Endothelial cell of umbilical vein (primary cell): ENCODE measurements around the gene TH. TPM values are rescaled to one million over a fixed set of nuclear protein-coding genes. Genes with fewer than 3 reads are reported as not detected.

Source experiments
- BruUV-seq: library from RNA; stranded (reverse); fragments of 400-500 nt; replicated peaks from 2 replicates; lab custom pipeline; 2021; lab: Mats Ljungman, UMichigan
- CTCF ChIA-PET: fragments of 300-600, 350-600 bp; sonication (Branson Sonifier 250); formaldehyde crosslinking; loops from one replicate; lab custom pipeline; 2021; ENCODE audit warnings: antibody characterized with exemption, inconsistent platforms; lab: Charles Lee
- POLR2A ChIA-PET: fragments of 300-600, 350-600 bp; sonication (Branson Sonifier 250); formaldehyde crosslinking; loops from one replicate; lab custom pipeline; 2021; ENCODE audit warnings: antibody characterized with exemption, inconsistent platforms; lab: Charles Lee
- DNase-seq: peaks from one replicate; pipeline ENCODE4 v3.0.0-alpha.2; 2011; ENCODE audit warnings: low read depth, low spot score
- FAIRE-seq: peaks from 2 replicates; lab custom pipeline; 2011; peaks lifted over from hg19 to GRCh38; lab: Jason Lieb, UNC
- H2AFZ ChIP-seq: 2 replicates; pipeline ENCODE4 v1.6.0; 2012; ENCODE audit warnings: low read depth, low read length, control low read depth, inconsistent platforms
- H3K27ac ChIP-seq: 2 replicates; pipeline ENCODE4 v1.5.1; 2011; ENCODE audit warnings: low read depth, mild to moderate bottlenecking, control low read depth, low read length, moderate library complexity; ENCODE audit not compliant: insufficient read depth
- H3K27me3 ChIP-seq, 2 experiments: 2 replicates each; pipeline versions ENCODE4 v1.6.0 to v1.6.1; 2011; ENCODE audit warnings: low read length in 2 of 2, mixed read lengths in 1 of 2; ENCODE audit not compliant: control insufficient read depth in 2 of 2, insufficient read depth in 2 of 2
- H3K36me3 ChIP-seq, 2 experiments: 2 replicates in 1 of 2; 3 replicates in 1 of 2; pipeline ENCODE4 v1.5.1; 2011; ENCODE audit warnings: low read length in 2 of 2, mild to moderate bottlenecking in 1 of 2, moderate library complexity in 1 of 2; ENCODE audit not compliant: control insufficient read depth in 2 of 2, insufficient read depth in 2 of 2; ENCODE audit errors: extremely low read depth in 1 of 2
- H3K4me1 ChIP-seq: 3 replicates; pipeline ENCODE4 v1.5.1; 2011; ENCODE audit warnings: mild to moderate bottlenecking, low read length; ENCODE audit not compliant: control insufficient read depth, insufficient read depth; ENCODE audit errors: extremely low read depth
- H3K4me2 ChIP-seq: 2 replicates; pipeline ENCODE4 v1.6.1; 2011; ENCODE audit warnings: low read length, control low read depth, mixed read lengths; ENCODE audit not compliant: insufficient read depth
- H3K4me3 ChIP-seq, 3 experiments: fragments of 200-600 bp in 1 of 3; sonication (generic), shearing (Covaris generic) in 1 of 3; replicated peaks in 1 of 3; 2 replicates each; pipeline ENCODE4 v1.5.1; 2011 to 2016; ENCODE audit warnings: control low read depth in 3 of 3, low read length in 3 of 3, mild to moderate bottlenecking in 2 of 3, inconsistent platforms in 1 of 3, low read depth in 1 of 3, moderate library complexity in 1 of 3; ENCODE audit not compliant: insufficient read depth in 1 of 3
- H3K79me2 ChIP-seq: 2 replicates; pipeline ENCODE4 v1.6.0; 2012; ENCODE audit warnings: low read length, inconsistent platforms; ENCODE audit not compliant: control insufficient read depth, insufficient read depth
- H3K9ac ChIP-seq: replicated peaks from 2 replicates; pipeline ENCODE3; 2011; ENCODE audit warnings: low read length, control low read depth; ENCODE audit not compliant: insufficient read depth; ENCODE audit errors: extremely low read depth
- H3K9me1 ChIP-seq: replicated peaks from 3 replicates; pipeline ENCODE4 v1.6.0; 2011; ENCODE audit warnings: mild to moderate bottlenecking, low read length; ENCODE audit not compliant: control insufficient read depth, insufficient read depth; ENCODE audit errors: extremely low read depth
- H3K9me3 ChIP-seq: replicated peaks from 2 replicates; pipeline ENCODE4 v1.5.1; 2012; ENCODE audit warnings: low read length, inconsistent platforms; ENCODE audit not compliant: control insufficient read depth, insufficient read depth
- H4K20me1 ChIP-seq: replicated peaks from 2 replicates; pipeline ENCODE3; 2011; ENCODE audit warnings: mild to moderate bottlenecking, low read length; ENCODE audit not compliant: control insufficient read depth, insufficient read depth; ENCODE audit errors: extremely low read depth
- CTCF ChIP-seq, 2 donors: IDR thresholded peaks; 1 replicate in 1 of 2; 2 replicates in 1 of 2; pipeline ENCODE4 v1.5.1; 2011; ENCODE audit warnings: low read length in 2 of 2, mild to moderate bottlenecking in 2 of 2, moderate library complexity in 2 of 2, control low read depth in 1 of 2, inconsistent platforms in 1 of 2, low read depth in 1 of 2; ENCODE audit not compliant: insufficient read depth in 1 of 2; ENCODE audit errors: extremely low read depth in 1 of 2
- EZH2 ChIP-seq: IDR thresholded peaks from 2 replicates; pipeline ENCODE4 v1.6.1; 2012; ENCODE audit warnings: borderline replicate concordance, low read depth, mild to moderate bottlenecking, moderate library complexity, low read length, inconsistent platforms; ENCODE audit not compliant: severe bottlenecking
- FOS ChIP-seq: IDR thresholded peaks from 2 replicates; pipeline ENCODE4 v1.6.1; 2011; ENCODE audit warnings: mild to moderate bottlenecking, low read length, moderate library complexity, borderline replicate concordance; ENCODE audit not compliant: insufficient read depth
- GATA2 ChIP-seq: IDR thresholded peaks from 2 replicates; pipeline ENCODE4 v1.7.0; 2011; ENCODE audit warnings: low read depth, mild to moderate bottlenecking, moderate library complexity, mixed read lengths, low read length; ENCODE audit not compliant: insufficient read length, insufficient read depth
- JUN ChIP-seq: IDR thresholded peaks from 2 replicates; pipeline ENCODE4 v1.6.1; 2011; ENCODE audit warnings: borderline replicate concordance, low read depth; ENCODE audit not compliant: insufficient read length, insufficient read depth
- MAX ChIP-seq: IDR thresholded peaks from 2 replicates; pipeline ENCODE4 v1.6.1; 2011; ENCODE audit not compliant: insufficient read depth, insufficient read length
- MYC ChIP-seq: IDR thresholded peaks from one replicate; pipeline ENCODE4 v1.6.1; 2011; ENCODE audit warnings: mild to moderate bottlenecking, low read depth, low read length
- POLR2A ChIP-seq: IDR thresholded peaks from 2 replicates; pipeline ENCODE4 v1.6.1; 2012; ENCODE audit warnings: low read depth, mild to moderate bottlenecking, control low read depth, low read length
- POLR2AphosphoS5 ChIP-seq: IDR thresholded peaks from 2 replicates; pipeline ENCODE4 v1.6.1; 2012; ENCODE audit warnings: low read depth, mild to moderate bottlenecking, control low read depth, low read length, moderate library complexity; ENCODE audit not compliant: insufficient read depth
- dilution Hi-C: fragments of 300-500 bp; cut with MboI; formaldehyde crosslinking; loops from one replicate; pipeline ENCODE4 v1.15.0; 2019; ENCODE audit warnings: low sequenced_read_pairs; ENCODE audit not compliant: extremely low pct_ligation_motif_present
- intact Hi-C: fragments of 100-400 bp; cut with micrococcal nuclease; formaldehyde crosslinking; loops from one replicate; pipeline ENCODE4 v1.10.0; 2022
- polyA plus RNA-seq, 4 experiments: library from polyadenylated mRNA; depleted of rRNA in 3 of 4; stranded (reverse) in 3 of 4; unstranded in 1 of 4; fragments of >200 nt; gene quantifications; 2 replicates each; pipeline versions ENCODE4 v1.2.1 to v1.2.3, GENCODE V29; 2011 to 2012; ENCODE audit warnings: missing spikeins in 1 of 4
- total RNA-seq: library from RNA; stranded (reverse); gene quantifications from 2 replicates; pipeline ENCODE4 v1.2.3, GENCODE V29; 2021

TH gene
- total and polyA plus RNA-seq, 2 donors (not counting 3 experiments of a cell fraction or from before 2014, with no cell fraction given): not detected

- POLR2A ChIA-PET: no interaction called here
- no peaks in the 10 kb centered on the region for H3K27me3 ChIP-seq
- no peak overlapping the region for H3K27ac ChIP-seq
- intact Hi-C loops: no loop called here
- no peaks in the 10 kb centered on the region for H3K9me1 ChIP-seq
- no peaks in the 10 kb centered on the region for H3K79me2 ChIP-seq
- dilution Hi-C loops: no loop called here
- CTCF ChIA-PET: interaction anchor here (1.0 to 4.7 kb wide), 2 partner anchors 220 to 548 kb away, joined by 3 to 67 read pairs; no protein-coding TSS in a partner anchor
- BruUV-seq: no TSS peak
- no peaks in the 10 kb centered on the region for H3K9me3 ChIP-seq
- no peak for FAIRE-seq
- no peak overlapping the region for H3K4me2 ChIP-seq
- TF ChIP-seq CTCF (IDR thresholded peaks at IDR 0.05; ENCODE audit: extremely low read depth in 1 of 2, insufficient read depth in 1 of 2, low read depth in 1 of 2, low read length in 2 of 2) (no peak), EZH2 (no peak), GATA2 (no peak), POLR2A (no peak), MYC (no peak), POLR2AphosphoS5 (no peak), JUN (no peak), FOS (no peak), MAX (no peak)
- no peak overlapping the region for H3K9ac ChIP-seq
- no peaks in the 10 kb centered on the region for H3K36me3 ChIP-seq
- no peak overlapping the region for H2AFZ ChIP-seq
- H3K4me3 ChIP-seq: no peak overlapping the region
- H4K20me1 ChIP-seq: no peaks in the 10 kb centered on the region
- no peak for DNase-seq
- H3K4me1 ChIP-seq: no peaks in the 10 kb centered on the region
Measured at GRCh38 chr11:2200536-2200935, 28.9 kb upstream of the TH start.
